Trophoblast cell (in vitro differentiated cells and primary cell): ENCODE results near the gene WNT9A.

Source experiments
- DNase-seq, 2 donors: peaks; one replicate each; pipeline ENCODE4 v3.0.0-alpha.2; 2016
- H2AFZ ChIP-seq: 2 replicates; pipeline ENCODE4 v1.6.1; 2013; ENCODE audit warnings: low read length, moderate library complexity, mild to moderate bottlenecking; ENCODE audit not compliant: insufficient read depth, poor library complexity
- H2AK5ac ChIP-seq: 2 replicates; pipeline ENCODE4 v1.6.1; 2013; ENCODE audit warnings: mild to moderate bottlenecking, low read length
- H2BK120ac ChIP-seq: 2 replicates; pipeline ENCODE4 v1.6.1; 2013; ENCODE audit warnings: low read length, mild to moderate bottlenecking, moderate library complexity; ENCODE audit not compliant: insufficient read depth, poor library complexity
- H2BK12ac ChIP-seq: 2 replicates; pipeline ENCODE4 v1.6.1; 2013; ENCODE audit warnings: mild to moderate bottlenecking, low read length, moderate library complexity
- H2BK5ac ChIP-seq: 2 replicates; pipeline ENCODE4 v1.6.1; 2013; ENCODE audit warnings: low read length, low read depth, moderate library complexity, mild to moderate bottlenecking; ENCODE audit not compliant: poor library complexity
- H3K14ac ChIP-seq: 2 replicates; pipeline ENCODE4 v1.6.1; 2013; ENCODE audit warnings: mild to moderate bottlenecking, low read length
- H3K18ac ChIP-seq: 2 replicates; pipeline ENCODE4 v1.6.1; 2013; ENCODE audit warnings: mild to moderate bottlenecking, low read length
- H3K23ac ChIP-seq: 2 replicates; pipeline ENCODE4 v1.6.1; 2013; ENCODE audit warnings: low read length
- H3K27ac ChIP-seq: 2 replicates; pipeline ENCODE4 v1.5.1; 2013; ENCODE audit warnings: low read depth, mild to moderate bottlenecking, inconsistent platforms, low read length, moderate library complexity
- H3K27me3 ChIP-seq: 2 replicates; pipeline ENCODE4 v1.6.1; 2013; ENCODE audit warnings: inconsistent platforms, mild to moderate bottlenecking, low read length, moderate library complexity; ENCODE audit not compliant: insufficient read depth
- H3K36me3 ChIP-seq, 2 experiments: 1 replicate in 1 of 2; 2 replicates in 1 of 2; pipeline ENCODE4 v1.6.1; 2013; ENCODE audit warnings: low read length in 2 of 2, mild to moderate bottlenecking in 2 of 2, moderate library complexity in 1 of 2; ENCODE audit not compliant: insufficient read depth in 2 of 2, control insufficient read depth in 1 of 2
- H3K4ac ChIP-seq: 2 replicates; pipeline ENCODE4 v1.6.1; 2013; ENCODE audit warnings: low read depth, mild to moderate bottlenecking, low read length, moderate library complexity
- H3K4me1 ChIP-seq, 2 experiments: 1 replicate in 1 of 2; 2 replicates in 1 of 2; pipeline ENCODE4 v1.6.1; 2013; ENCODE audit warnings: low read length in 2 of 2, mild to moderate bottlenecking in 2 of 2, moderate library complexity in 1 of 2; ENCODE audit not compliant: insufficient read depth in 2 of 2, control insufficient read depth in 1 of 2
- H3K4me2 ChIP-seq: 2 replicates; pipeline ENCODE4 v1.6.1; 2013; ENCODE audit warnings: inconsistent platforms, mild to moderate bottlenecking, low read length, moderate library complexity
- H3K4me3 ChIP-seq: 2 replicates; pipeline ENCODE4 v1.5.1; 2013; ENCODE audit warnings: mild to moderate bottlenecking, low read depth, low read length, inconsistent platforms
- H3K79me1 ChIP-seq: one replicate; pipeline ENCODE4 v1.6.1; 2013; ENCODE audit warnings: low read length
- H3K79me2 ChIP-seq: 2 replicates; pipeline ENCODE4 v1.6.1; 2013; ENCODE audit warnings: low read length, mild to moderate bottlenecking; ENCODE audit not compliant: control insufficient read depth, insufficient read depth, poor library complexity
- H3K9ac ChIP-seq: 2 replicates; pipeline ENCODE4 v1.6.1; 2013; ENCODE audit warnings: mild to moderate bottlenecking, low read length
- H3K9me3 ChIP-seq: 2 replicates; pipeline ENCODE4 v1.6.1; 2013; ENCODE audit warnings: low read depth, mild to moderate bottlenecking, control low read depth, inconsistent platforms, low read length; ENCODE audit not compliant: insufficient read depth
- H4K12ac ChIP-seq: 2 replicates; pipeline ENCODE4 v1.6.1; 2013; ENCODE audit warnings: low read depth, mild to moderate bottlenecking, low read length, moderate library complexity
- H4K8ac ChIP-seq: 2 replicates; pipeline ENCODE4 v1.6.1; 2013; ENCODE audit warnings: low read depth, mild to moderate bottlenecking, low read length, moderate library complexity
- H4K91ac ChIP-seq: one replicate; pipeline ENCODE4 v1.6.1; 2013; ENCODE audit warnings: low read depth, mild to moderate bottlenecking, low read length, moderate library complexity
- WGBS: extraction: QIAGEN DNeasy Blood & Tissue Kit; methylation state at CpG from one replicate; pipeline ENCODE4 v1.1.7; 2013; ENCODE audit warnings: missing lambda C conversion rate; ENCODE audit not compliant: insufficient read length, insufficient coverage; ENCODE audit errors: extremely low coverage; 5-methylcytosine and 5-hydroxymethylcytosine counted together

Gene WNT9A

GRCh38 chr1:227921461-227922185 is 26.1 kb downstream of the WNT9A start:
- Histone ChIP-seq H3K4me1 (peaks cover 9 to 13% of the 10 kb centered on the region in 2 experiments), H3K18ac (no peak overlapping the region), H3K79me1 (peaks cover 3% of the 10 kb centered on the region), H2BK12ac (no peak overlapping the region), H3K27ac (no peak overlapping the region), H3K9ac (no peak overlapping the region), H3K23ac (no peak overlapping the region), H2BK120ac (no peak overlapping the region), H3K4me3 (peak overlapping the region; percentile 13), H3K14ac (no peak overlapping the region), H2BK5ac (no peak overlapping the region), H3K4ac (no peak overlapping the region), H4K91ac (no peak overlapping the region), H3K9me3 (peaks cover 10% of the 10 kb centered on the region), H2AK5ac (no peak overlapping the region), H3K4me2 (no peak overlapping the region), H3K27me3 (no peaks in the 10 kb centered on the region), H3K79me2 (no peaks in the 10 kb centered on the region), H3K36me3 (peaks cover 20 to 26% of the 10 kb centered on the region in 2 experiments), H4K8ac (no peak overlapping the region), H4K12ac (no peak overlapping the region), H2AFZ (no peak overlapping the region)
- no CpG with 5 or more reads among the region's 35 CpGs for WGBS
- DNase-seq, result no peak

DNA sequence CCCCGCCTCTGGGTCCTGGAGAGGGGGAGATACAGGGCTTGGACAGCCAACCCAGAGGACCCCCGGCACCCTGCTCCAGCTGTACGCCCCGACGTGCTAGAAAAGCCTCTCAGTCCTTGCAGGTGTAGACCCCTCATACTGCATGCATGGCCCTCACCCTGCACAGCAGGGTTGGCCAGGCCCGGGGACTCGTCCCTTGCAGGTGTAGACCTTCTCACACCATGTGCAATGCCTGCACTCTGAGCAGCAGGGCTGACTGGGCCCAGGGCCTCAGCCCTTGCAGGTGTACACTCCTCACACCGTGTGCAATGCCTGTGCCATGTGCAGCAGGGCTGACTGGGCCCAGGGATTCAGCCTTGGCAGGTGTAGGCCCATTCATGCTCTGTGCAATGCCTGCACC is 26.8 kb downstream of the WNT9A start:
- Histone ChIP-seq H3K4me1 (peaks cover 15 to 21% of the 10 kb centered on the region in 2 experiments), H2BK12ac (no peak overlapping the region), H3K79me2 (no peaks in the 10 kb centered on the region), H2BK5ac (no peak overlapping the region), H3K4me3 (no peak overlapping the region), H3K14ac (no peak overlapping the region), H3K79me1 (peaks cover 5% of the 10 kb centered on the region), H4K8ac (no peak overlapping the region), H3K27ac (no peak overlapping the region), H3K4me2 (no peak overlapping the region), H3K4ac (no peak overlapping the region), H2AFZ (no peak overlapping the region), H3K9me3 (peaks cover 11% of the 10 kb centered on the region), H4K91ac (no peak overlapping the region), H3K18ac (no peak overlapping the region), H3K36me3 (peaks cover 20 to 26% of the 10 kb centered on the region in 2 experiments), H4K12ac (no peak overlapping the region), H3K9ac (no peak overlapping the region), H3K23ac (no peak overlapping the region), H3K27me3 (no peaks in the 10 kb centered on the region), H2BK120ac (no peak overlapping the region), H2AK5ac (no peak overlapping the region)
- no CpG with 5 or more reads among the region's 8 CpGs for WGBS
- no peak for DNase-seq

- Histone ChIP-seq H4K8ac (no peak overlapping the region), H3K4ac (no peak overlapping the region), H3K14ac (no peak overlapping the region), H2AFZ (no peak overlapping the region), H3K4me2 (no peak overlapping the region), H3K23ac (no peak overlapping the region), H2BK120ac (no peak overlapping the region), H3K4me3 (no peak overlapping the region), H2AK5ac (no peak overlapping the region), H3K27me3 (no peaks in the 10 kb centered on the region), H2BK5ac (no peak overlapping the region), H3K18ac (no peak overlapping the region), H3K4me1 (peaks cover 19 to 25% of the 10 kb centered on the region in 2 experiments), H3K79me2 (no peaks in the 10 kb centered on the region), H4K91ac (no peak overlapping the region), H3K9me3 (peaks cover 11% of the 10 kb centered on the region), H2BK12ac (no peak overlapping the region), H3K79me1 (peaks cover 7% of the 10 kb centered on the region), H4K12ac (no peak overlapping the region), H3K36me3 (peaks cover 20 to 26% of the 10 kb centered on the region in 2 experiments), H3K9ac (no peak overlapping the region), H3K27ac (no peak overlapping the region)
- DNase-seq, result no peak
- WGBS, result no CpG with 5 or more reads among the region's 11 CpGs
Measured at GRCh38 chr1:227920426-227920825, 27.3 kb downstream of the WNT9A start.

DNA sequence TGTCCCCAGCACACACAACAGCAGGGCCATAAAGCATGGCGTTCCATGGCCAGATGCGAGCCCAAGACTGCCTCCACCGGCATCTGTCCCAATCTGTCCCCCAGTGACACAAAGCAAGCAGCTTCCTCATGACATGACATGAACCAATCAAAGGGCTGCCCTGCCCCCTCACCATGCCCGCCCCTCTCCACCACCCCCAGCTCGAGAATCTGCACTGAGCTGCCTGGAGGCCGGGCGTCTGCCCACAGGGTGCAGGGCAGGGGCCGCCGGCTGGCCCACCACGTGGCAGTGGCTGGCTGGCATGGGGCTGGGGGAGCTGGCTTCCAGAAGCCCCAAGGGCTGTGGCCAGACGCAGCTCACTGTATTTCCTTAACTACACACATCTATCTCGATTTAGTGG is 27.8 kb downstream of the WNT9A start:
- H3K79me2 ChIP-seq, result peaks cover 2% of the 10 kb centered on the region
- no peak overlapping the region for H3K27ac ChIP-seq
- no peak overlapping the region for H2AK5ac ChIP-seq
- no CpG with 5 or more reads among the region's 12 CpGs for WGBS
- H3K27me3 ChIP-seq, result no peaks in the 10 kb centered on the region
- H3K23ac ChIP-seq, result peak overlapping the region; percentile 37
- no peak overlapping the region for H3K4me3 ChIP-seq
- H3K9me3 ChIP-seq, result peaks cover 11% of the 10 kb centered on the region
- peaks cover 25 to 30% of the 10 kb centered on the region in 2 experiments for H3K4me1 ChIP-seq
- H2BK12ac ChIP-seq, result no peak overlapping the region
- no peak overlapping the region for H4K91ac ChIP-seq
- H3K18ac ChIP-seq, result no peak overlapping the region
- no peak overlapping the region for H3K14ac ChIP-seq
- no peak overlapping the region for H3K4me2 ChIP-seq
- no peak overlapping the region for H2AFZ ChIP-seq
- H3K36me3 ChIP-seq, result peaks cover 20 to 26% of the 10 kb centered on the region in 2 experiments
- H3K4ac ChIP-seq, result no peak overlapping the region
- no peak overlapping the region for H2BK5ac ChIP-seq
- H3K79me1 ChIP-seq, result peaks cover 12% of the 10 kb centered on the region
- DNase-seq, result no peak
- H4K12ac ChIP-seq, result no peak overlapping the region
- no peak overlapping the region for H2BK120ac ChIP-seq
- no peak overlapping the region for H3K9ac ChIP-seq
- H4K8ac ChIP-seq, result no peak overlapping the region
